Stimulated activated naive CD8-positive, alpha-beta T cell treated with anti-CD3 and anti-CD28 coated beads, Interleukin-15, Interleukin-2, amounts not matched to agents 100 ng/mL and 50 ng/mL, for 24 hours (primary cell): ENCODE results near the gene ITPRID1.

ENCODE experiments used
- H3K27ac Mint-ChIP-seq: one replicate; pipeline ENCODE4 v1.8.0; 2021; ENCODE audit warnings: mild to moderate bottlenecking, mixed read lengths
- H3K27me3 Mint-ChIP-seq: one replicate; pipeline ENCODE4 v1.8.0; 2021; ENCODE audit warnings: mixed read lengths
- H3K36me3 Mint-ChIP-seq: one replicate; pipeline ENCODE4 v1.8.0; 2021; ENCODE audit warnings: low read depth, mixed read lengths
- H3K4me1 Mint-ChIP-seq: one replicate; pipeline ENCODE4 v1.8.0; 2021; ENCODE audit warnings: low read depth, mixed read lengths
- H3K4me3 Mint-ChIP-seq: one replicate; pipeline ENCODE4 v1.8.0; 2021; ENCODE audit warnings: mild to moderate bottlenecking, mixed read lengths
- H3K9me3 Mint-ChIP-seq: one replicate; pipeline ENCODE4 v1.8.0; 2021; ENCODE audit warnings: mixed read lengths

Gene ITPRID1

DNA sequence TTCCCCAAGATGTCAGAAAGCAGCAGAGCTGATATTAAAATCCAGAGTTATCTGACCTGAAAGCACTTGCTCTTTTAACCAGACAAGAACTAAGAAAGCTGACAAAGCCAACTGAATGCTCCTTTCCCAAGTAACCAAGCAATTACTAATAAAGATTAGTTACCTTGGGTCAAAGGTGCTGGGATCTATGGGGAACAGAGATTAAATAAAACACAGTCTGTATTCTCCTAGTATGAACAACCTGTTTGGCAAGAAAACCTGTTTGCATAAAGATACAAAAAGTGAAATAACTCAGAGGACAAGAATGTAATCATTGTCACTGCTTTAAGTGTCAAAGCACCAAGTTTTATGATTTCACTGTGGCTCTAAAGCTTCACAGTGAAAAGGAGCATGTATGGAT lies 35.7 kb downstream of the ITPRID1 start:
- Mint-ChIP-seq H3K36me3 (no peaks in the 10 kb centered on the region), H3K4me3 (no peak overlapping the region), H3K9me3 (peaks cover 5% of the 10 kb centered on the region), H3K27me3 (peaks cover 2% of the 10 kb centered on the region), H3K4me1 (no peaks in the 10 kb centered on the region), H3K27ac (no peak overlapping the region)

- Mint-ChIP-seq H3K27me3 (no peaks in the 10 kb centered on the region), H3K9me3 (peaks cover 3% of the 10 kb centered on the region), H3K36me3 (no peaks in the 10 kb centered on the region), H3K27ac (no peak overlapping the region), H3K4me1 (no peaks in the 10 kb centered on the region), H3K4me3 (no peak overlapping the region)
Measured at GRCh38 chr7:31550432-31550831, 36.5 kb downstream of the ITPRID1 start.

DNA sequence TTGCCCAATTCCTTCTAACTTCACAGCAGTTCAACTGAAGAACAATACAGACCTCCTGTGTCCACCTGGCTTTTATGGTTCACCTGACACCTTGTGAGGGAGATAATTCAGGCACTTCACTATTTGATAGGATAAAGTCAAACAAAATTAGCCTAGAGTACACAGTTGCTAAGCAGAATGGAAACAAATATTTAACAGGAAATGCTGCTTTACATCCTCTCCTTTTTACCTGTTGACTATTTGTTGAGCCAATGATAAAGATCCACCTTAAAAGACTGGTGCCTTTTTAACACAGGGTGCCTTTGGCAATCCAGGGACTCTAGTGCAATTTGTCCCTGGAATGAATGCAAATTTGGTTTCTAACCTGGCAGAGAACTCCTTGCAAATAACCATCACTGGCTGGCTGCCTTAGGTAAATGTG lies 39.8 kb downstream of the ITPRID1 start:
- H3K27ac Mint-ChIP-seq: no peak overlapping the region
- no peak overlapping the region for H3K4me3 Mint-ChIP-seq
- no peaks in the 10 kb centered on the region for H3K27me3 Mint-ChIP-seq
- H3K4me1 Mint-ChIP-seq: no peaks in the 10 kb centered on the region
- peaks cover 6% of the 10 kb centered on the region for H3K9me3 Mint-ChIP-seq
- H3K36me3 Mint-ChIP-seq: no peaks in the 10 kb centered on the region

DNA sequence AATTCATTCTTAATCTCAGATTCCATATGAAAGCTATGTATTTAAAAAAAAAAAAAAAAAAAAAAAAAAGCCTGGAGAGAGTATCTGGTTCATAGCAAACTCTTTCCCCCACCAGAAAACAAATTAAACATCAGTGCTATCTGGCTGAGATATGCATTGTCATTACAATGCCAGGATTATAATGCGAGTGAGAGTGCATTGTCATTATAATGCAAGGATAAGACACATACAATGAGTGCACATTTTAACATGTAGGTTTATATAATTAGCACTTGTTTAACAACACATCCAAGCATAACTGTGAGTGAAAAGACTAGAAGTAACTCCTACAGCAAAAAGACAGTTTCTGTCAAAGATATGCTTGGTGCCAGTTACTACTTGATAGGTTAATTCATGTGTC lies 48.1 kb downstream of the ITPRID1 start:
- Mint-ChIP-seq H3K9me3 (peaks cover 7% of the 10 kb centered on the region), H3K4me3 (no peak overlapping the region), H3K27me3 (no peaks in the 10 kb centered on the region), H3K36me3 (no peaks in the 10 kb centered on the region), H3K4me1 (no peaks in the 10 kb centered on the region), H3K27ac (no peak overlapping the region)

DNA sequence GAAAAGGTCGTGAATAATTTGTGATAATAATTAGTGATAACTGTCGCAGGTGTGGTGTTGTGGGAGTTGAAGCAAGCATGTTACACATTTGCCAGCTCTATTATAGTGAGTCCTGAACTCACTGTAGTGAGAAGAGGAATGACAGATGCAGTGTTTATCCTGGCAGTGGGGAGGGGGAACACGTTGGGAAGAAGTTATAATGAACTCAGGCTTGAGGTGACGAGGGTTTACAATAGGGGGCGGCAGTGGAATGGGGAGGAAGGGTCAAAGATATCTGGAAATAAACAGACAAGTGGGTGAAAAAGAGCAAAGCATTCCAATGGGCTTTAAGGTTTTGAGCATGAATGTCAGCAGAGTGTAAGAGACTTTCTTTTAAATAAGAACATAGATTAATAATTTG lies 49.6 kb downstream of the ITPRID1 start:
- no peaks in the 10 kb centered on the region for H3K36me3 Mint-ChIP-seq

DNA sequence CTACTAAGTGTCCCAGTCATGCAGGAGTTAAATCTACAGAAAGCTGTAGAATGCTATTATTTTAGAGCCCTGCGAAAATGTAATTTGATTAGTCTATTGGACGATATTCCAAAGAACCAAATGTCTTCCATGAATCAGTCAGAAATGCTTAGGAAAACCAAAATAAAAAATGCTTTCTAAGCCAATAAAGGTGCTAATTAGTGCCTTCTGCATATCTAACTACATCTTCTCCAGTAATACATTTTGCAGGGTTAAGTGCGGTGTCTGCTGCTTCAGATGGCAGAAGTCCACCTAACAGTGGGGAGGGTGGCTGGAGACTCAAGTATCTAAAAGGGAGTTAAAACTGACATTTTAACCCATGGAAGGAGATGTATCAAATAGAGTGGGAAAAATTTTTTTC lies 50.1 kb downstream of the ITPRID1 start:
- no peak overlapping the region for H3K4me3 Mint-ChIP-seq
- H3K27me3 Mint-ChIP-seq: no peaks in the 10 kb centered on the region
- no peaks in the 10 kb centered on the region for H3K36me3 Mint-ChIP-seq
- no peaks in the 10 kb centered on the region for H3K4me1 Mint-ChIP-seq
- H3K9me3 Mint-ChIP-seq: peaks cover 7% of the 10 kb centered on the region
- H3K27ac Mint-ChIP-seq: no peak overlapping the region

More for the DNA sequence above, 49.6 kb downstream of the ITPRID1 start:
- Mint-ChIP-seq H3K9me3 (peaks cover 7% of the 10 kb centered on the region), H3K4me1 (no peaks in the 10 kb centered on the region), H3K27ac (no peak overlapping the region), H3K27me3 (no peaks in the 10 kb centered on the region), H3K4me3 (no peak overlapping the region)

- Mint-ChIP-seq H3K27ac (no peak overlapping the region), H3K4me1 (no peaks in the 10 kb centered on the region), H3K4me3 (no peak overlapping the region), H3K9me3 (peaks cover 7% of the 10 kb centered on the region), H3K36me3 (no peaks in the 10 kb centered on the region), H3K27me3 (no peaks in the 10 kb centered on the region)
Measured at GRCh38 chr7:31564661-31565060, 50.8 kb downstream of the ITPRID1 start.

GRCh38 chr7:31569528-31569927 lies 55.6 kb downstream of the ITPRID1 start:
- Mint-ChIP-seq H3K4me1 (no peaks in the 10 kb centered on the region), H3K36me3 (no peaks in the 10 kb centered on the region), H3K9me3 (no peaks in the 10 kb centered on the region), H3K4me3 (no peak overlapping the region), H3K27ac (no peak overlapping the region), H3K27me3 (no peaks in the 10 kb centered on the region)

GRCh38 chr7:31583526-31583925 lies 69.6 kb downstream of the ITPRID1 start:
- no peak overlapping the region for H3K4me3 Mint-ChIP-seq
- no peak overlapping the region for H3K27ac Mint-ChIP-seq
- H3K9me3 Mint-ChIP-seq: no peaks in the 10 kb centered on the region
- no peaks in the 10 kb centered on the region for H3K4me1 Mint-ChIP-seq
- H3K36me3 Mint-ChIP-seq: no peaks in the 10 kb centered on the region
- H3K27me3 Mint-ChIP-seq: no peaks in the 10 kb centered on the region

DNA sequence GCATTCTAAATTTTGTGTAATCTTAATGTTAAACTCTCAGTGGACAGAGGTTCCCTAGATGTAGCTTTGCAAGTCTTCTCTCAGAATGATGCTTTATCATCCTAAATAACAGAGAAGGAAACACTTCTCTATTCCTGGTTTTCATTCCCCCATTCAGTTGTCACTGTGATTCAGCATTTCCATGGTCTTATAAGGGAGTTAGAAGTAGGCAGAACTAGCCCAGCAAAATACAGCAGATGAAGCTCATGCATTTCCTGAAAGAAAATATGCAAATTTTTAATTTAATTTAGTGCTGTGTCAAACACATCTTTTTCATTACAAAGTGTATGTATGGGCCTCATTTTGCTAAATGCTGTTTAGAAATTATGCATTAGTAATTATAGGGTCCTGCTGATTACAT lies 70.1 kb downstream of the ITPRID1 start:
- no peaks in the 10 kb centered on the region for H3K4me1 Mint-ChIP-seq
- H3K36me3 Mint-ChIP-seq: no peaks in the 10 kb centered on the region
- no peak overlapping the region for H3K4me3 Mint-ChIP-seq
- H3K27me3 Mint-ChIP-seq: no peaks in the 10 kb centered on the region
- no peak overlapping the region for H3K27ac Mint-ChIP-seq
- no peaks in the 10 kb centered on the region for H3K9me3 Mint-ChIP-seq

DNA sequence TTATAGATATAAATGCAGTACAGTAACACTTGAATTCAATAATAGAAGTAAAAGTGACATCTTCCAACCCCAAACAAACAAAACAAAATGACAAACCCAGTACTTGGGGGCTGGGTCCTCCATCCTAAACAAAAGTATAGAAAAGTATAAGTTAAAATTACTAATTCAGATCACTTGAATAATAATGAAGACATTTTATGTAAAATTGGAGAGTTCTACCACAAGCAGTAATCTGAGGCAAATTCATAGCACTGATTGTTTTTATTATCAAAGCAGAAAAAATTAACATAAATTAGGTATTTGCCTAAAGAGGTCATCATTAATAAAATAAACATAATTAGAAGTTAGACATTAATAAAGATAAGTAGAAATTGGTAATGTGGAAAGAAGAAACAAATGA lies 81.5 kb downstream of the ITPRID1 start:
- Mint-ChIP-seq H3K9me3 (no peaks in the 10 kb centered on the region), H3K4me3 (no peak overlapping the region), H3K27ac (no peak overlapping the region), H3K36me3 (no peaks in the 10 kb centered on the region), H3K27me3 (no peaks in the 10 kb centered on the region), H3K4me1 (no peaks in the 10 kb centered on the region)

- no peak overlapping the region for H3K27ac Mint-ChIP-seq
- H3K27me3 Mint-ChIP-seq: no peaks in the 10 kb centered on the region
- peaks cover 4% of the 10 kb centered on the region for H3K9me3 Mint-ChIP-seq
- no peaks in the 10 kb centered on the region for H3K4me1 Mint-ChIP-seq
- no peaks in the 10 kb centered on the region for H3K36me3 Mint-ChIP-seq
- no peak overlapping the region for H3K4me3 Mint-ChIP-seq
Measured at GRCh38 chr7:31602041-31602625, 88.2 kb downstream of the ITPRID1 start.

DNA sequence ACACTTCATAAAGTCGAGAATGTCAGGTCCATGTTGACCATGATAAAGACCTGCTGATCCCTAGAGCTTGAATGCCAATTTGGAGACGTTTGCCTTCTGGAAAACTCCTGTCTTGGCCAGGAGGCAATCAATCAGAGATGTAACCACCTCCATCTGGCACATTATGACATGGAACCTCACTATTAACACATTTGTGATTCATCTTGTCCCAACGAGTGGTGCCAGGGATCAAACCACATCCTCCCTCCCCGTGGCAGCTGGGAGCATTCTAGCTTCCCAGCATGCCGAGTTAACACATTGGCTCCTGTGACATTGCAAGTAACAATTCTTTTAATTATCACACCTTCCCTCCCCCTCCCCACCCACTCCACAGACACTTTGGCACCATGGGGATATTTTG lies 89.2 kb downstream of the ITPRID1 start:
- H3K27ac Mint-ChIP-seq: no peak overlapping the region
- H3K4me1 Mint-ChIP-seq: no peaks in the 10 kb centered on the region
- H3K4me3 Mint-ChIP-seq: no peak overlapping the region
- no peaks in the 10 kb centered on the region for H3K36me3 Mint-ChIP-seq
- H3K9me3 Mint-ChIP-seq: peaks cover 4% of the 10 kb centered on the region
- no peaks in the 10 kb centered on the region for H3K27me3 Mint-ChIP-seq

DNA sequence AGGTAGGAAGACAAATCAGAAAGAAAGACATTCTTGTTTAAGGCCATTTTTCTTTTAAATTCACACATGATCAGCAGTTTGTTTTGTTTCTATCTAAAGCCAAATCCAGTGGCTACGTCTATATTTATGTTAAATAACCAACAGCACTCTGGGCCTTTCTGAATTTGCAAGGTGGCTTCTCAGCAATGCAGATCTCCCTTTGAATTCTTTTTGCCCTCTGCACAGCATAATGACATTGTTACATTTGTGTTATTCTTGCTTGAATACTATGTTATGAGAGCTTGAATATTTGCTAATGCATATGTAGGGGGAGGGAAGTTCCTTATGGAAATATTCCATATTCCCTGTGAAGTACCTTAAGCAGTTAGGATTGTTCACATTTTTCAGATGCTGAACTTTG lies 99.7 kb downstream of the ITPRID1 start:
- Mint-ChIP-seq H3K9me3 (no peaks in the 10 kb centered on the region), H3K4me1 (no peaks in the 10 kb centered on the region)

GRCh38 chr7:31633467-31633866 lies 119.6 kb downstream of the ITPRID1 start:
- Mint-ChIP-seq H3K4me3 (no peak overlapping the region), H3K4me1 (no peaks in the 10 kb centered on the region), H3K27me3 (no peaks in the 10 kb centered on the region), H3K27ac (no peak overlapping the region), H3K9me3 (no peaks in the 10 kb centered on the region), H3K36me3 (no peaks in the 10 kb centered on the region)

More for the DNA sequence above, 99.7 kb downstream of the ITPRID1 start:
- H3K27ac Mint-ChIP-seq: no peak overlapping the region
- no peaks in the 10 kb centered on the region for H3K27me3 Mint-ChIP-seq
- H3K36me3 Mint-ChIP-seq: no peaks in the 10 kb centered on the region
- no peak overlapping the region for H3K4me3 Mint-ChIP-seq

GRCh38 chr7:31633894-31634494 lies 120.1 kb downstream of the ITPRID1 start:
- no peaks in the 10 kb centered on the region for H3K36me3 Mint-ChIP-seq
- no peaks in the 10 kb centered on the region for H3K27me3 Mint-ChIP-seq
- H3K27ac Mint-ChIP-seq: no peak overlapping the region
- H3K9me3 Mint-ChIP-seq: no peaks in the 10 kb centered on the region
- H3K4me3 Mint-ChIP-seq: no peak overlapping the region
- no peaks in the 10 kb centered on the region for H3K4me1 Mint-ChIP-seq
